Myocyte (in vitro differentiated cells): ENCODE data around the gene PTPRD. TPM values are rescaled to one million over a fixed set of nuclear protein-coding genes. Genes with fewer than 3 reads are reported as not detected.

ENCODE experiments used
- DNase-seq: peaks from one replicate; pipeline ENCODE4 v3.0.0-alpha.2; 2012; ENCODE audit warnings: low read depth
- total RNA-seq: library from RNA; depleted of rRNA; stranded (reverse); fragments of >200 nt; gene quantifications from 2 replicates; pipeline ENCODE4 v1.2.3, GENCODE V29; 2014

The PTPRD gene
- total RNA-seq, 1 donor from 2014 or later: not detected

- no peak for DNase-seq
Observed at GRCh38 chr9:8315211-8315610, 2297.6 kb downstream of the PTPRD start.

- no peak for DNase-seq
Observed at GRCh38 chr9:8309258-8309657, 2303.5 kb downstream of the PTPRD start.

GRCh38 chr9:8304720-8305119, 2308.1 kb downstream of the PTPRD start:
- no peak for DNase-seq

GRCh38 chr9:8301296-8301695, 2311.5 kb downstream of the PTPRD start:
- no peak for DNase-seq

- DNase-seq: no peak
Observed at GRCh38 chr9:8297047-8297446, 2315.8 kb downstream of the PTPRD start.

GRCh38 chr9:8292657-8293056, 2320.1 kb downstream of the PTPRD start:
- DNase-seq: no peak

- DNase-seq: no peak
Observed at GRCh38 chr9:8289681-8290080, 2323.1 kb downstream of the PTPRD start.

GRCh38 chr9:8287970-8288369, 2324.8 kb downstream of the PTPRD start:
- DNase-seq: no peak

- no peak for DNase-seq
Observed at GRCh38 chr9:8287501-8287900, 2325.3 kb downstream of the PTPRD start.

GRCh38 chr9:8284884-8285283, 2327.9 kb downstream of the PTPRD start:
- no peak for DNase-seq

- no peak for DNase-seq
Observed at GRCh38 chr9:8282535-8282934, 2330.3 kb downstream of the PTPRD start.

GRCh38 chr9:8280811-8281210, 2332.0 kb downstream of the PTPRD start:
- no peak for DNase-seq

- DNase-seq: no peak
Observed at GRCh38 chr9:8278048-8278447, 2334.8 kb downstream of the PTPRD start.

GRCh38 chr9:8270235-8270634, 2342.6 kb downstream of the PTPRD start:
- no peak for DNase-seq

- no peak for DNase-seq
Observed at GRCh38 chr9:8268881-8269280, 2343.9 kb downstream of the PTPRD start.

GRCh38 chr9:8268216-8268878, 2344.5 kb downstream of the PTPRD start:
- DNase-seq: no peak

GRCh38 chr9:8267636-8268035, 2345.2 kb downstream of the PTPRD start:
- no peak for DNase-seq

- DNase-seq: no peak
Observed at GRCh38 chr9:8266861-8267260, 2345.9 kb downstream of the PTPRD start.

- no peak for DNase-seq
Observed at GRCh38 chr9:8265281-8265680, 2347.5 kb downstream of the PTPRD start.
